HepG2 (cell line): Measurements from ENCODE around the gene LAG3. TPM values are rescaled to one million over a fixed set of nuclear protein-coding genes. Genes with fewer than 3 reads are reported as not detected.

ENCODE experiments used
- ATAC-seq: fragments of 200-7000 bp; cut with Tn5 transposase; 3 replicates; pipeline ENCODE4 v1.9.1; 2020; ENCODE audit warnings: mild to moderate bottlenecking, moderate library complexity
- BruUV-seq: library from RNA; stranded (reverse); fragments of 400-500 nt; replicated peaks from 2 replicates; lab custom pipeline; 2021; lab: Mats Ljungman, UMichigan
- CTCF ChIA-PET: fragments of 300-600 bp; formaldehyde crosslinking; extraction: SDS; loops from one replicate; lab custom pipeline; 2021; ENCODE audit warnings: low total read pairs, inconsistent platforms, low intra/inter-chr PET ratio; lab: Yijun Ruan, JAX
- POLR2A ChIA-PET: fragments of 350-600 bp; sonication (Branson Sonifier 250); formaldehyde crosslinking; loops from one replicate; lab custom pipeline; 2020; ENCODE audit warnings: antibody characterized with exemption, inconsistent platforms; lab: Yijun Ruan, JAX
- DNase-seq: peaks from one replicate; pipeline ENCODE4 v3.0.0-alpha.2; 2015; ENCODE audit warnings: low spot score
- FAIRE-seq: peaks from 3 replicates; lab custom pipeline; 2011; peaks lifted over from hg19 to GRCh38; lab: Jason Lieb, UNC
- H2AFZ ChIP-seq: one replicate; pipeline ENCODE4 v1.6.1; 2011; ENCODE audit warnings: low read length, inconsistent platforms
- H3K27ac ChIP-seq: fragments of 300-600 bp; 3 replicates; pipeline ENCODE4 v1.8.0; 2011; ENCODE audit warnings: mixed run types, mild to moderate bottlenecking, mixed read lengths, low read length, inconsistent platforms; ENCODE audit not compliant: insufficient read depth; ENCODE audit errors: extremely low read length
- H3K27me3 ChIP-seq, 2 experiments: fragments of 200-600 bp in 1 of 2; 2 replicates in 1 of 2; 3 replicates in 1 of 2; pipeline versions ENCODE4 v1.6.0 to v1.8.0; 2011; ENCODE audit warnings: low read length in 2 of 2, mild to moderate bottlenecking in 2 of 2, moderate library complexity in 2 of 2, inconsistent platforms in 1 of 2; ENCODE audit not compliant: insufficient read depth in 2 of 2, control insufficient read depth in 1 of 2
- H3K36me3 ChIP-seq, 2 experiments: fragments of 200-600 bp in 1 of 2; replicated peaks in 1 of 2; 2 replicates in 1 of 2; 3 replicates in 1 of 2; pipeline versions ENCODE4 v1.5.1 to v1.8.0; 2011; ENCODE audit warnings: low read length in 2 of 2, inconsistent platforms in 1 of 2; ENCODE audit not compliant: insufficient read depth in 2 of 2, control insufficient read depth in 1 of 2
- H3K4me1 ChIP-seq: 2 replicates; pipeline ENCODE4 v1.5.1; 2012; ENCODE audit warnings: low read length, inconsistent platforms; ENCODE audit not compliant: insufficient read depth
- H3K4me2 ChIP-seq: 2 replicates; pipeline ENCODE4 v1.6.0; 2011; ENCODE audit warnings: low read depth, low read length, inconsistent platforms
- H3K4me3 ChIP-seq, 3 experiments: fragments of 200-600 bp in 1 of 3; sonication (generic), shearing (Covaris generic) in 1 of 3; replicated peaks in 1 of 3; 2 replicates each; pipeline ENCODE4 v1.5.1; 2011 to 2016; ENCODE audit warnings: low read length in 3 of 3, inconsistent platforms in 2 of 3, low read depth in 2 of 3, mild to moderate bottlenecking in 2 of 3, control low read depth in 1 of 3, mixed read lengths in 1 of 3; ENCODE audit not compliant: insufficient read depth in 1 of 3
- H3K79me2 ChIP-seq: one replicate; pipeline ENCODE4 v1.6.1; 2011; ENCODE audit warnings: low read length, inconsistent platforms; ENCODE audit not compliant: insufficient read depth
- H3K9ac ChIP-seq: 2 replicates; pipeline ENCODE4 v1.6.0; 2011; ENCODE audit warnings: mild to moderate bottlenecking, low read depth, low read length, inconsistent platforms; ENCODE audit not compliant: insufficient read depth
- H3K9me3 ChIP-seq: 2 replicates; pipeline ENCODE4 v1.5.1; 2012; ENCODE audit warnings: mild to moderate bottlenecking, low read length
- H4K20me1 ChIP-seq: 2 replicates; pipeline ENCODE4 v1.6.0; 2011; ENCODE audit warnings: inconsistent platforms, mild to moderate bottlenecking, low read length, moderate library complexity; ENCODE audit not compliant: insufficient read depth
- ARID3A ChIP-seq: IDR thresholded peaks from 2 replicates; pipeline ENCODE4 v1.6.1; 2012; ENCODE audit warnings: low read depth, low read length, improper control_type of control experiment
- BRCA1 ChIP-seq: sonication (generic); formaldehyde crosslinking; IDR thresholded peaks from 2 replicates; pipeline ENCODE4 v1.4.0; 2020; ENCODE audit warnings: missing genetic modification reagents
- EZH2 ChIP-seq: conservative IDR thresholded peaks from 2 replicates; pipeline ENCODE4 v1.6.1; 2012; ENCODE audit warnings: mild to moderate bottlenecking, low read depth, low read length, moderate library complexity
- HOXA5 ChIP-seq: sonication (generic); formaldehyde crosslinking; IDR thresholded peaks from 2 replicates; pipeline ENCODE4 v1.4.0; 2020; ENCODE audit warnings: missing genetic modification reagents
- LCORL ChIP-seq, 2 experiments: fragments of 450-650 bp in 1 of 2; sonication (generic) in 1 of 2; formaldehyde crosslinking in 1 of 2; IDR thresholded peaks; 2 replicates each; pipeline versions ENCODE4 v1.5.0 to v1.6.1; 2017 to 2020; ENCODE audit warnings: antibody characterized with exemption in 1 of 2, missing genetic modification reagents in 1 of 2
- PBX3 ChIP-seq: sonication (generic); formaldehyde crosslinking; IDR thresholded peaks from 2 replicates; pipeline ENCODE4 v1.8.1; 2023; ENCODE audit warnings: missing genetic modification reagents, inconsistent platforms, borderline replicate concordance
- PCBP1 ChIP-seq: fragments of 200-400 bp; formaldehyde crosslinking; IDR thresholded peaks from 2 replicates; pipeline ENCODE4 v1.6.1; 2017; ENCODE audit warnings: mild to moderate bottlenecking, low read depth, low read length, borderline replicate concordance
- SOX5 ChIP-seq: IDR thresholded peaks from 2 replicates; pipeline ENCODE4 v1.6.1; 2016; ENCODE audit warnings: borderline replicate concordance
- TFE3 ChIP-seq: IDR thresholded peaks from 2 replicates; pipeline ENCODE4 v1.6.1; 2016
- ZNF234 ChIP-seq: sonication (generic); formaldehyde crosslinking; conservative IDR thresholded peaks from 2 replicates; pipeline ENCODE4 v1.5.1; 2020; ENCODE audit warnings: mild to moderate bottlenecking, missing genetic modification reagents
- ZNF253 ChIP-seq: sonication (generic); formaldehyde crosslinking; IDR thresholded peaks from 2 replicates; pipeline ENCODE4 v1.8.0; 2022; ENCODE audit warnings: mild to moderate bottlenecking, missing genetic modification reagents, borderline replicate concordance
- ZNF256 ChIP-seq: sonication (generic); formaldehyde crosslinking; conservative IDR thresholded peaks from 2 replicates; pipeline ENCODE4 v1.4.0; 2020; ENCODE audit warnings: missing genetic modification reagents
- ZNF556 ChIP-seq: sonication (generic); formaldehyde crosslinking; IDR thresholded peaks from 2 replicates; pipeline ENCODE4 v1.4.0; 2020; ENCODE audit warnings: mild to moderate bottlenecking, missing genetic modification reagents, borderline replicate concordance
- WGBS: methylation state at CpG from one replicate; pipeline ENCODE4 v1.1.6; 2017; ENCODE audit warnings: low lambda C conversion rate; 5-methylcytosine and 5-hydroxymethylcytosine counted together
- in situ Hi-C: cut with HindIII; loops from 2 replicates; pipeline ENCODE4 v1.10.0; 2017; ENCODE audit warnings: low pct_unique_long_range_greater_than_20kb; ENCODE audit not compliant: extremely low pct_ligation_motif_present
- intact Hi-C: fragments of 100-400 bp; cut with micrococcal nuclease; formaldehyde crosslinking; loops from one replicate; pipeline ENCODE4 v1.10.0; 2022; ENCODE audit not compliant: unreplicated experiment
- polyA plus RNA-seq, 8 experiments: library from polyadenylated mRNA; depleted of rRNA in 3 of 8; stranded (reverse) in 7 of 8; unstranded in 1 of 8; fragments of >200 nt; fragmentation: Illumina TruSeq in 4 of 8; extraction: Trizol in 4 of 8; gene quantifications; 2 replicates each; pipeline versions ENCODE4 v1.2.1 to v1.2.3, GENCODE V29; 2011 to 2016; ENCODE audit warnings: low read depth in 4 of 8, missing spikeins in 1 of 8, mixed read lengths in 1 of 8; ENCODE audit not compliant: insufficient read depth in 1 of 8
- total RNA-seq, 5 experiments: library from RNA; depleted of rRNA; stranded (reverse); fragments of >200 nt; fragmentation: Illumina TruSeq; extraction: Trizol; gene quantifications; 2 replicates each; pipeline ENCODE4 v1.2.3, GENCODE V29; 2016; ENCODE audit warnings: low read depth in 1 of 5

Gene LAG3
- total and polyA plus RNA-seq, 2 of the 13 experiments (the other 11 are each of a cell fraction or from before 2014, with no cell fraction given), result 0.11 to 0.26 TPM

- H4K20me1 ChIP-seq, result no peaks in the 10 kb centered on the region
- no peak overlapping the region for H3K4me2 ChIP-seq
- peaks cover 30% of the 10 kb centered on the region for H3K4me1 ChIP-seq
- FAIRE-seq, result no peak
- intact Hi-C loops (loop anchor here (10.0 kb wide), 1 partner anchor 211 kb away; no protein-coding TSS in a partner anchor), in situ Hi-C loops (loop anchor here (5.0 kb wide), 1 partner anchor 74 kb away; the partner anchor contains the start of gene MLF2)
- CTCF ChIA-PET, result interaction anchor here (0.7 to 2.6 kb wide), 6 partner anchors 68 to 209 kb away, joined by 3 to 34 read pairs (median 5); partner anchors contain the start of gene MLF2
- no peak for DNase-seq
- WGBS, result 90% methylated on average over 10 of the region's 17 CpGs
- H3K79me2 ChIP-seq, result peaks cover 16% of the 10 kb centered on the region
- no peaks in the 10 kb centered on the region for H3K9me3 ChIP-seq
- ATAC-seq, result no peak
- H3K4me3 ChIP-seq, result no peak overlapping the region
- peaks cover 0 to 2% of the 10 kb centered on the region in 2 experiments; a peak in 1 of 5 replicates for H3K27me3 ChIP-seq
- BruUV-seq, result no TSS peak
- TF ChIP-seq ZNF253 (CRISPR knock-in tag), result no peak
- no peak for TF ChIP-seq EZH2
- no peak for TF ChIP-seq ARID3A
- no peak for TF ChIP-seq SOX5
- TF ChIP-seq PCBP1, result no peak
- TF ChIP-seq HOXA5 (CRISPR knock-in tag), result no peak
- no peak for TF ChIP-seq PBX3 (CRISPR knock-in tag)
- TF ChIP-seq ZNF256 (CRISPR knock-in tag), result no peak
- TF ChIP-seq ZNF234 (CRISPR knock-in tag), result no peak
- no peak for TF ChIP-seq BRCA1 (CRISPR knock-in tag)
- TF ChIP-seq TFE3, result no peak
- no peak for TF ChIP-seq LCORL (IDR thresholded peaks at IDR 0.05)
- no peak for TF ChIP-seq LCORL (CRISPR knock-in tag; IDR thresholded peaks at IDR 0.05)
- no peak for TF ChIP-seq ZNF556 (CRISPR knock-in tag)
- H3K9ac ChIP-seq, result no peak overlapping the region
- H2AFZ ChIP-seq, result no peak overlapping the region
- POLR2A ChIA-PET, result no interaction called here
- H3K36me3 ChIP-seq, result peaks cover 6 to 7% of the 10 kb centered on the region in 2 experiments; a peak in 3 of 5 replicates
- no peak overlapping the region for H3K27ac ChIP-seq
Observed at GRCh38 chr12:6826125-6826733, 53.9 kb downstream of the LAG3 start.
